Peyer's patch (tissue), 4 donors: Measurements from ENCODE around the gene ORM1.

Source experiments
- CTCF ChIP-seq, 6 experiments: fragments of 450-650 bp in 4 of 6; fragments of 200-600 bp in 2 of 6; sonication (generic) in 1 of 6; IDR thresholded peaks; one replicate each; pipeline ENCODE4 v1.5.1; 2017 to 2019; ENCODE audit warnings: antibody characterized with exemption in 6 of 6, mild to moderate bottlenecking in 3 of 6, moderate library complexity in 1 of 6
- POLR2A ChIP-seq, 2 donors: fragments of 450-650 bp; IDR thresholded peaks; one replicate each; pipeline ENCODE4 v1.5.1; 2017; ENCODE audit warnings: antibody characterized with exemption in 2 of 2, mild to moderate bottlenecking in 2 of 2, moderate library complexity in 2 of 2

GRCh38 chr9:114282926-114283325, 40.0 kb upstream of the ORM1 start:
- TF ChIP-seq CTCF (IDR thresholded peaks at IDR 0.05) (no peak), POLR2A (IDR thresholded peaks at IDR 0.05) (no peak)
